GM12872 (cell line): ENCODE results near the gene MOB2.

Source experiments
- CTCF ChIP-seq: IDR thresholded peaks from 3 replicates; pipeline ENCODE4 v1.5.1; 2011; ENCODE audit warnings: low read depth, mild to moderate bottlenecking, low read length, moderate library complexity; ENCODE audit not compliant: insufficient read depth

Gene MOB2

DNA sequence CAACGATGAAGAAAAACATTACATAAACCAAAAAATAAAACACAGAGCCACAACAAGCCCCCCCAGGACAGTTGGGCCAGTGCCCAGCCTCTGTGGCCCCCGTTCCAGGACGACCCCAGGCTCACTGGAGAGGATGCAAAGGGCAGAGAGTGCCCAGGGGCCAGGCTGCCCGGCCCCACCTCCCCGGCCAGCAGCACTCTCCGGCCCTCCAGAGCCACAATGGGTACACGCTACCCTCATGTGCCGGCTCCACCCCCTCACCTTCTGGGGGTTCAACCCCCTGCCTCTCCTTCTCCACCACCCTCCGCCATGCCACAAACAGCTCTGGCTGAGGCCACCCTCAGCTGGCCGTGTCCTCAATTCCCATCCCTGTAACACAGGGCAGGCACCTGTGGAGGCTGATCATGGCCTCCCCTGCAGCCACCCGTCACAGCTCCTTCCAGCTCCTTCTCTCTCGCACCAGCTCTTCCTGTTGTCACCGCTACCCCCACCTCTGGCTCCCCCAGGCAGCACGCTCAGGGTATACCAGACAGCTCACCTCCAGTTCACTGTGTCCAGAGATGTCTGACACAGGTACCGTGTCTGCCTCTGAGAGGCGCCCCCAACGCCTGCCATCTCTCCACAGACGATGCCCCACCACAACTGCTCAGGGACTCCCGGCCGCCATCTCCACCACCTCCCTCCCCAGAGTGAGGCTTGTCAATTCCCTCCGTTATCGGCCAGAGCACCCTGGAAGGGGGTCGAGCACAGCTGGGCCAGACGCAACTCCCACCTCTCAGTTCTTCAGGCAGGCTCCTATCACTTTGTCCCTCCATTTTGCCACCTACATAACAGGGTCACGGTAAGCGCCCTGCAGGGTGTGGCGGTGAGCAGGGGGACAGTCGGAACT, 30.8 kb upstream of the MOB2 start:
- TF ChIP-seq CTCF: no peak

DNA sequence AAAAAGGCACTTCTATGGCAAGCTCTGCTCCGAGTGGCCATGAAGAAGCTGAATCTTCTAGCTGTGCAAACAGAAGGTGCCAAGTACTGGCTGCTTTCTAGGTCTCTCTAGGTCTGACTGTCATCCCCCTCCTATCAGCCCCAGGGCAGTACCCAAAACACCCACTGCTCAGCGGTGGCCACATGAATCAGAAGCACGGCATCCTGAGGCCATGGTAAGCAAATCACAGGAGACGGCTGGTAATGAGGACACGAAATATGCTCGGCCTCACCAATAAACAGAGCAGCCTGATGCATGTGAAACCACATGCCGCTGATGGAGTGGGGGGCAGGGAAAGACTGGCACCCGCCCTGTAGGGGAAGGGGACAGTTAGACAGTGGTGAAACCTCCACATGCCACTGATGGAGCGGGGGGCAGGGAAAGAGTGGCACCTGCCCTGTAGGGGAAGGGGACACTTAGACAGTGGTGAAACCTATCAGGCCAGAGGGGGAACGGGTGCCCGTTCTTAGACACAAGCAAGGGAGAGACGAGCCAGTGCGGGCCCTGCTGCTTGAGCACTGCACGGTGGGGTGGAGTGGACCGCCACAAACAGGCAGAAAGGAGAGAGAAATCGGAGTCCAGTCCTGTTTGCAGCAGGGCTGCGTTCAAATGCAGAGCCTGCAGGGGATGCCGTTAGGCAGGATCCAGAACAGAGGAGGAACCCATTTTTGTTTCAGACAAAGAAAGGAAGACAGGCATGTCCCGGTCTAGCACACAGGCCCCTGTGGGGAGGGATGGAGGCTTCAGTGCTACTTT, 29.9 kb upstream of the MOB2 start:
- no peak for TF ChIP-seq CTCF

DNA sequence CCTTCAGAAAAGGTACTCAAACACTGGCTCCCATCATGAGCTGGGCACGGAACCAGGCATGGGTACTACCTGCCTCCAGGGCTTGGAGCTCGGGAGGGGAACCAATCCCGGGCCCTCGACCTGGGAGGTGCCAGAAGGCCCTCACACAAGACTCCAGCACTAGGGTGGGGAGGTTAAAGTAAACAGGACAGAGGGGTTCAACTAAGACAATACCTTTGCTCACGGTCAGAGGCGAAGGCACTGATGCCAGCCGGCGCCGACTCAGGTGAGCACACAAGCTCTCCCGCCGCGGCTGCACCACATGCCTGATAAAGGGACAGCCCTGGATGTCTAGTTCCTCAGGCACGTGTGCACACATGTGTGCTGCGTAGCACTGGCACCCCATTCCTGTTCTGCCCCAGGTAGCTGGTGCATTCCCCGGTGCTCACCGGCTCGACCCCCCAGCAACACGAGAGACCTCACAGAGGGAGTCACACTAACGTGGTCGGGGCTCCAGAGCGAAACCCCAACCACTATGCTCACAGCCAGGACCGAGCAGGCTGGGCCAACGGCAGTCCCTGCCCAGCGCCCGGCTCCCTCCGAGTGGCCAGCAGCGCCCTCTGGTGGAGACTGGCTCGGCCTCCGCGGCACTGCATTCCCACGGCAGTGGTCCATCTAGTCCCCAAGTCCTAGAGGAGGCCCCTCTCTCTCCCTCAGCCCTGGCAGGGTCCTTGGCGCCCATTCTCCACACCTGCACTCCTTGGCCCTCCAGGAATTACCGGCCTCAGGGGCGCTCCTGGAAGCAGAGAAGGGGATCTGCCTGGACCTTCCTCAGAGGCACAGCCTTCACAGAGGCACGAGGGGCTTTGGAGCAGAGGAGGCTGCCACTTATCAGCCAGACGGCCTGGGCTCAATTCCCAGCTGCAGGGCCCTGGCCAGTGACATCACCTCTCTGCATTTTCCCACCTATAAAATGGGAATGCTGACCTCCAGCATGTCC, 28.8 kb upstream of the MOB2 start:
- peak; percentile 86 for TF ChIP-seq CTCF

GRCh38 chr11:1514336-1515061, 27.9 kb upstream of the MOB2 start:
- no peak for TF ChIP-seq CTCF

DNA sequence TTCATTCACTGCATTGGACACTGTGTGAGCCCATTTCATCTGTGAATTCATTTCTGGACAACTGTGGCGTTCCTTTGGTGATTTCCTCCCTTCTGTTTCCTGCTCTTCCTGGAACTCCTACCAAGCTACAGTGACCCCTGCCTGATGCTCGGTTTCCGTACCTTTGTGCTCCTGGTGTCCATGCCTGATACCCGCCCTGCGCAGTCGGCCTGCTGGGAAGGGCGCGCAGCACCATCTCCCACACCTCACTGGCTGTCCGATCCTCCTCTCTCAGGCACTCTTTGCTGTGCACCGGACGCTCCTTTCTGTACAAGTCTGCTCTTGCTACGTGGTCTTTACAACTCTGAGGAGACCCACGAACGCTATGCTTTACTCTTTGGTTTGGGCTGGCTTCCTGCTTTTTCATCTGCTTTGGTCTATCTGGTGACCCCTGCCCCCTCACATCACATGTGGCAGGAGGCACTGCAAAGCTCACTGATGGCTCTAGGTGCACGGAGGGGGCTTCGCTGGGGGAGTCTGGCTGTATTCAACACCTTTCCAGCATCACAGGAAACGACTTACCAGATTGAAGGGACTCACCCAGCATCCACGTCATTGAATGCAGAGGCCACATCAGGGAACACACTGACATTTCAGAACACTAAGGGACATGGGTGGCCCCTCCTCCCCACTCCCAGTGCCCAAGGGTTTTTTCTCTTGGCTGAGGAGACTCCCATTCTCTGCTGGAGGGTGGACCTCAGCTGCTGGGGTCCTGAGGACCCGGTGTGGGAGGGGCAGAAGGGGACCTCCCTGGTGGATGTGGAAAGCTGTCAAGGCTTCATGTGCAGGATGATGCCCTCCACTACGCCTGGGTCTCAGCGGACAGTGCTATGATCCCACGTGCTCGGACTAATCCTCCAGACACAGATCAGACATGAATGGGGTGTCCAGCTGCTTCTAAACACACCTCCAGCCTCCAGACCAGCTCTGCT, 27.0 kb upstream of the MOB2 start:
- TF ChIP-seq CTCF: no peak

GRCh38 chr11:1511937-1512496, 25.4 kb upstream of the MOB2 start:
- no peak for TF ChIP-seq CTCF
